Measurements from ENCODE around the gene NDUFB2.
A peak's percentile ranks its signal among the peaks of the same experiment; 100 is the strongest.
"Not testable (repeated sequence)": the region's sequence is repeated elsewhere in the genome, so short reads cannot be mapped to it uniquely, and the experiment has no call there.

The NDUFB2 gene

DNA sequence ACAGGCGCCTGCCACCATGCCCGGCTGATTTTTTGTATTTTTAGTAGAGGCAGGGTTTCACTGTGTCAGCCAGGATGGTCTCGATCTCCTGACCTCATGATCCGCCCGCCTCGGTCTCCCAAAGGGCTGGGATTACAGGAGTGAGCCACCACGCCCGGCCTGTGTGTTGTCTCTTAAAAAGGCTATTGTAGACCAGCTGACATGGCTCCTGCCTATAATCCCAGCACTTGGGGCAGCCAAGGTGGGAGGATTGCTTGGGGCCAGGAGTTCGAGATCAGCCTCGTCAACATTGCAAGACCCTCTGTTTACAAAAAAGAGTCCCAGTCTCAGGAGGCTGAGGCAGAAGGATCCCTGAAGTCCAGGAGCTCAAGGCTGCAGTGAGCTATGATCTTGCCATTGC is 2.7 kb upstream of the NDUFB2 start:
- peaks cover 20% of the 10 kb centered on the region for H3K4me1 Mint-ChIP-seq (ENCODE audit: low read depth)
- H3K27ac Mint-ChIP-seq; H3K27me3 Mint-ChIP-seq (ENCODE audit: low read depth); H3K4me3 Mint-ChIP-seq; H3K9me3 Mint-ChIP-seq: not testable (repeated sequence)
- peaks cover 13% of the 10 kb centered on the region for H3K36me3 Mint-ChIP-seq (ENCODE audit: low read depth)

GRCh38 chr7:140694592-140694991 is 1.9 kb upstream of the NDUFB2 start:
- Mint-ChIP-seq H3K36me3 (ENCODE audit: low read depth) (peaks cover 13% of the 10 kb centered on the region), H3K4me3 (no peak overlapping the region), H3K9me3 (no peaks in the 10 kb centered on the region), H3K27me3 (ENCODE audit: low read depth) (no peaks in the 10 kb centered on the region), H3K4me1 (ENCODE audit: low read depth) (peaks cover 23% of the 10 kb centered on the region), H3K27ac (no peak overlapping the region)

- Mint-ChIP-seq H3K36me3 (ENCODE audit: low read depth) (peaks cover 13% of the 10 kb centered on the region), H3K4me3 (no peak overlapping the region), H3K27ac (peak overlapping the region; percentile 98), H3K27me3 (ENCODE audit: low read depth) (no peaks in the 10 kb centered on the region), H3K9me3 (no peaks in the 10 kb centered on the region), H3K4me1 (ENCODE audit: low read depth) (peaks cover 25% of the 10 kb centered on the region)
These were observed 1.1 kb upstream of the NDUFB2 start for GRCh38 chr7:140695381-140695780.

DNA sequence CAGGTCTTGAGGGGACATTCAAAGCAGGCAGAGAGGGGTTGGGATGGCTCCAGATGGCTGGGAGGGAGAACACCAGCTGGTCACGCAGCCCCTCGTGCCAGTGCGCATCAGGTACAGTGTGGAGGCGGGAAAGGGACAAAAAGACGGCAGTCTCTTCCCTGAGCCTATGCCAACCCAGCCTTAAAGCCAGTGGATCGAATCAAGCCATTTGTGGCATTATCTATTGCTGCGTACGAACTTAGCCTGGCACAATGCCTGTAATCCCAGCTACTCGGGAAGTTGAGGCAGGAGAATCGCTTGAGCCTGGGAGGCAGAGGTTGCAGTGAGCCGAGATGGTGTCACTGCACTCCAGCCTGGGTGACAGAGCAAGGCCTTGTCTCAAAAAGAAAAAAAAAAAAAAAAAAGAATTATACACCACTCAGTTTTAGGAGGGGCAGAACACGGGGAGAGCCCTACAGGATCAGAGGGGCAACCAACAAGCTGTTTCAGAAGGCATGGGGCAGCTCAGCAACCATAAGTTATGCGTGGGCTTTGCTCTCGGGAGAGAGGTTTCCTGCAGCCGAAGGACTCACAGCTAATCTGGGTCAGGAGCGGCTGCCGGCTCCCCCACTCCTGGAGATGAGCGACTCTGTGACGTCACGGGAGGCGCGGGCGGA is 356 bp upstream of the NDUFB2 start:
- H3K9me3 Mint-ChIP-seq = no peaks in the 10 kb centered on the region
- H3K4me3 Mint-ChIP-seq = peak overlapping the region; percentile 98
- peak overlapping the region; percentile 98 for H3K27ac Mint-ChIP-seq
- H3K27me3 Mint-ChIP-seq (ENCODE audit: low read depth) = no peaks in the 10 kb centered on the region
- H3K4me1 Mint-ChIP-seq (ENCODE audit: low read depth) = peaks cover 25% of the 10 kb centered on the region
- H3K36me3 Mint-ChIP-seq (ENCODE audit: low read depth) = peaks cover 13% of the 10 kb centered on the region

DNA sequence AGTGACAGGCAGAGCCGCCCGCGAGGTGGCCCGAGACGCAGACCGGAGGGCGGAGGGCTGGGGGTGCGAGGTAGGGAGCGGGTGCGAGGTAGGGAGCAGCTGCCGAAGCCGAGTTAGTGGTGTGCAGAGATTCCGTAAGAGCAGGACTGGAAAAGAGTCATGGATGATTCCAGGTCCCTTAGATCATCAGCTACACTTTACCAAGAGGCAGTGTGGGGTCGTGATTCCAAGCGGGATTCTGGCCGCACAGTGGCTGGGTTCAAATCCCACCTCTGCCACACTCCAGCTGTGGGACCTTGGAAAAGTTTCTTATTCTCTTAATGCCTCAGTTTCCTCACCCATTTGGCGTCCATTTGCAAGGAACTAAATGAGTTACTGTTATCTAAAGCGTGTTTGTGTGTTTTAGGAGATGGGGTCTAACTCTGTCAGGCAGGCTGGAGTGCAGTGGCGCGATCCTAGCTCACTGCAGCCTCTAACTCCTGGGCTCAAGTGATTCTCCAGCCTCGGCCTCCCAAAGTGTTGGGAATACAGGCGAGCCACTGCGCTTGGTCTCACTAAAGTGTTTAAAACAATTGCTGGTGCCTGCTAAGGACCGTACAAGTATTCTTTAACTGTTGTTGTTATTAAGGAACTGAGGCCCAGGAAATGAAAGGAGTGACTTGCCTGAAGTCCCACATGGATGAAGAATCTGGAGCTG is 1.1 kb downstream of the NDUFB2 start:
- peaks cover 24% of the 10 kb centered on the region for H3K4me1 Mint-ChIP-seq (ENCODE audit: low read depth)
- peak overlapping the region; percentile 98 for H3K27ac Mint-ChIP-seq
- H3K9me3 Mint-ChIP-seq = no peaks in the 10 kb centered on the region
- peaks cover 5% of the 10 kb centered on the region for H3K36me3 Mint-ChIP-seq (ENCODE audit: low read depth)
- H3K27me3 Mint-ChIP-seq (ENCODE audit: low read depth) = no peaks in the 10 kb centered on the region
- H3K4me3 Mint-ChIP-seq = peak overlapping the region; percentile 98

DNA sequence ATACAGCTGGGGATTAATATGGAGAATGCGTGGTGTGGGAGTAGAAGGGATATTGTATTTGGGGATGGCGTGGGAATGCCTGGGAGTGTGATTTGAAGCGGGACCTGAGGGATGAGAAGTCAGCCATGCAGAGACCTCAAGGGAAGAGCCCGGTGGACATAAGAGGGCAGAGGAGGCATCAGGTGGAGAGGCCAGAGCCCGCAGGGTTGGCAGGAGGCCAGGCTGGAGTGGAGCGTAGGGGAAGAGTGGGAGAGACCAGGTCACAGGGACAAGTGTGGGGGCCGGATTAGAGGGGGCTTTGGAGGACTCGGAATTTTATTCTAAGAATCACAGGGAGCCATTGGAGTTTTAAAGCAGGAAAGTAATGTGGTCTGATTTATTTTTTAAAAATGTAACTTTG is 2.0 kb downstream of the NDUFB2 start:
- peaks cover 9% of the 10 kb centered on the region for H3K36me3 Mint-ChIP-seq (ENCODE audit: low read depth)
- H3K4me3 Mint-ChIP-seq = peak overlapping the region; percentile 98
- peak overlapping the region; percentile 51 for H3K27ac Mint-ChIP-seq
- no peaks in the 10 kb centered on the region for H3K27me3 Mint-ChIP-seq (ENCODE audit: low read depth)
- H3K9me3 Mint-ChIP-seq = no peaks in the 10 kb centered on the region
- peaks cover 24% of the 10 kb centered on the region for H3K4me1 Mint-ChIP-seq (ENCODE audit: low read depth)

GRCh38 chr7:140702774-140703173 is 6.3 kb downstream of the NDUFB2 start:
- no peaks in the 10 kb centered on the region for H3K9me3 Mint-ChIP-seq
- no peak overlapping the region for H3K27ac Mint-ChIP-seq
- peaks cover 13% of the 10 kb centered on the region for H3K4me1 Mint-ChIP-seq (ENCODE audit: low read depth)
- H3K27me3 Mint-ChIP-seq (ENCODE audit: low read depth) = no peaks in the 10 kb centered on the region
- H3K36me3 Mint-ChIP-seq (ENCODE audit: low read depth) = peaks cover 20% of the 10 kb centered on the region
- H3K4me3 Mint-ChIP-seq = no peak overlapping the region

DNA sequence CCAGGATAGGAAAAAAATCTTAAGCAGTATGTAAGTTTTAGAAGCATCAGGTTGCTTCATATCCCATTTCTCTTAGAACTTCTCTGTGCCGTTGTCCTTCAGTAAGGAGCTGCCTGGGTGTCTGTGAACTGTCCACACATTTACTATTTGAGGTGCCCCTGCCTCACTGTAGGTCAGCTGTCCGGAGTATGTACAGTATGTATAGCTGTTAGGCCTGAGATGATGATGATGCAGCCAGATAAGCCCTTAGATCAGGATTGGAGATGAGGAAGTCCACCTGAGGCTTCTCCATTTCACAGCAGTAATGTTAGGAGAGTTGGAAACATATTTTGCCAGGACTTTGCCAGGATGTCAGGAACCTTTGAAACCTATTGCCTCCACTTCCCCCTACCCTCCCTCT is 7.7 kb downstream of the NDUFB2 start:
- no peaks in the 10 kb centered on the region for H3K9me3 Mint-ChIP-seq
- H3K27ac Mint-ChIP-seq = no peak overlapping the region
- peaks cover 20% of the 10 kb centered on the region for H3K36me3 Mint-ChIP-seq (ENCODE audit: low read depth)
- H3K4me3 Mint-ChIP-seq = no peak overlapping the region
- no peaks in the 10 kb centered on the region for H3K27me3 Mint-ChIP-seq (ENCODE audit: low read depth)
- peaks cover 4% of the 10 kb centered on the region for H3K4me1 Mint-ChIP-seq (ENCODE audit: low read depth)

- Mint-ChIP-seq H3K27ac (no peak overlapping the region), H3K27me3 (ENCODE audit: low read depth) (no peaks in the 10 kb centered on the region), H3K4me1 (ENCODE audit: low read depth) (no peaks in the 10 kb centered on the region), H3K9me3 (peaks cover 5% of the 10 kb centered on the region), H3K4me3 (no peak overlapping the region), H3K36me3 (ENCODE audit: low read depth) (peaks cover 28% of the 10 kb centered on the region)
These were observed 10.6 kb downstream of the NDUFB2 start for GRCh38 chr7:140707132-140707531.

DNA sequence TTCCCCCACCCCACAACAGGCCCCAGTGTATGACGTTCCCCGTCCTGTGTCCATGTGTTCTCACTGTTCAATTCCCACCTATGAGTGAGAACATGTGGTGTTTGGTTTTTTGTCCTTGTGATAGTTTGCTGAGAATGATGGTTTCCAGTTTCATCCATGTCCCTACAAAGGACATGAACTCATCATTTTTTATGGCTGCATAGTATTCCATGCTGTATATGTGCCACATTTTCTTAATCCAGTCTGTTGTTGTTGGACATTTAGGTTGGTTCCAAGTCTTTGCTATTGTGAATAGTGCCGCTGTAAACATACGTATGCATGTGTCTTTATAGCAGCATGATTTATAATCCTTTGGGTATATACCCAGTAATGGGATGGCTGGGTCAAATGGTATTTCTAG is 12.3 kb downstream of the NDUFB2 start:
- H3K4me1 Mint-ChIP-seq (ENCODE audit: low read depth); H3K27ac Mint-ChIP-seq; H3K4me3 Mint-ChIP-seq; H3K27me3 Mint-ChIP-seq (ENCODE audit: low read depth); H3K9me3 Mint-ChIP-seq: not testable (repeated sequence)
- peaks cover 28% of the 10 kb centered on the region for H3K36me3 Mint-ChIP-seq (ENCODE audit: low read depth)

DNA sequence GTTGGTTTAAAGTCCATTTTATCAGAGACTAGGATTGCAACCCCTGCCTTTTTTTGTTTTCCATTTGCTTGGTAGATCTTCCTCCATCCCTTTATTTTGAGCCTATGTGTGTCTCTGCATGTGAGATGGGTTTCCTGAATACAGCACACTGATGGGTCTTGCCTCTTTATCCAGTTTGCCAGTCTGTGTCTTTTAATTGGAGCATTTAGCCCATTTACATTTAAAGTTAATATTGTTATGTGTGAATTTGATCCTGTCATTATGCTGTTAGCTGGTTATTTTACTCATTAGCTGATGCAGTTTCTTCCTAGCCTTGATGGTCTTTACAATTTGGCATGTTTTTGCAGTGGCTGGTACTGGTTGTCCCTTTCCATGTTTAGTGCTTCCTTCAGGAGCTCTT is 15.9 kb downstream of the NDUFB2 start:
- not testable (repeated sequence) for H3K4me1 Mint-ChIP-seq (ENCODE audit: low read depth); H3K4me3 Mint-ChIP-seq; H3K27me3 Mint-ChIP-seq (ENCODE audit: low read depth); H3K9me3 Mint-ChIP-seq; H3K27ac Mint-ChIP-seq
- peaks cover 18% of the 10 kb centered on the region for H3K36me3 Mint-ChIP-seq (ENCODE audit: low read depth)

- H3K27ac Mint-ChIP-seq = no peak overlapping the region
- peaks cover 13% of the 10 kb centered on the region for H3K36me3 Mint-ChIP-seq (ENCODE audit: low read depth)
- peaks cover 5% of the 10 kb centered on the region for H3K9me3 Mint-ChIP-seq
- H3K27me3 Mint-ChIP-seq (ENCODE audit: low read depth) = no peaks in the 10 kb centered on the region
- H3K4me1 Mint-ChIP-seq (ENCODE audit: low read depth) = peaks cover 2% of the 10 kb centered on the region
- H3K4me3 Mint-ChIP-seq = no peak overlapping the region
These were observed 18.0 kb downstream of the NDUFB2 start for GRCh38 chr7:140714331-140715040.

DNA sequence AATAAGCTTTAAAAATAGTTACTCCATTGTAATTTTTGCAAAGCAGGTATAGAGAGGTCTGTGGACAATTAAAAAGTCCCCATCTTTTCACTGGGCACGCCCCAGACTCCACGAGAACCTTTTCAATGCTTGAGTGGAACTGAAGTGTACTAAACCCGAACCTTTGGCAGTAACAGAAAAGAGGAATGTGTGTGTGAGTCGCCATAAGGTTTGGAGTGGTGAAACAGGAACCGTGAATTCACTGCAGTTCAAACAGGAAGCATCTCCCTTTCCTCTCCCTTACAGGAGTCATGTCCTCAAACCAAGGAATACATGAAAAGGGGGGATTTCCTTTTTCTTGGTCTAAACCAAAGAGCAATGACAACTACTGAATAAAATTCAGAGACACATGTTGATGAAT is 23.2 kb downstream of the NDUFB2 start:
- no peaks in the 10 kb centered on the region for H3K9me3 Mint-ChIP-seq
- peaks cover 13% of the 10 kb centered on the region for H3K4me1 Mint-ChIP-seq (ENCODE audit: low read depth)
- H3K27ac Mint-ChIP-seq = no peak overlapping the region
- H3K27me3 Mint-ChIP-seq (ENCODE audit: low read depth) = no peaks in the 10 kb centered on the region
- H3K4me3 Mint-ChIP-seq = no peak overlapping the region
- H3K36me3 Mint-ChIP-seq (ENCODE audit: low read depth) = peaks cover 1% of the 10 kb centered on the region

- Mint-ChIP-seq H3K4me1 (ENCODE audit: low read depth) (peaks cover 13% of the 10 kb centered on the region), H3K36me3 (ENCODE audit: low read depth) (peaks cover 1% of the 10 kb centered on the region), H3K27ac (no peak overlapping the region), H3K27me3 (ENCODE audit: low read depth) (no peaks in the 10 kb centered on the region), H3K4me3 (no peak overlapping the region), H3K9me3 (no peaks in the 10 kb centered on the region)
These were observed 25.7 kb downstream of the NDUFB2 start for GRCh38 chr7:140722254-140722653.

GRCh38 chr7:140723006-140723405 is 26.5 kb downstream of the NDUFB2 start:
- Mint-ChIP-seq H3K9me3 (no peaks in the 10 kb centered on the region), H3K27me3 (ENCODE audit: low read depth) (no peaks in the 10 kb centered on the region), H3K27ac (no peak overlapping the region), H3K4me1 (ENCODE audit: low read depth) (peaks cover 13% of the 10 kb centered on the region), H3K36me3 (ENCODE audit: low read depth) (peaks cover 1% of the 10 kb centered on the region), H3K4me3 (no peak overlapping the region)
